HG02970 (cell line): ENCODE data around the gene SLIT1.
"Not testable (repeated sequence)": the region's sequence is repeated elsewhere in the genome, so short reads cannot be mapped to it uniquely, and the experiment has no call there.

Experiments
- ATAC-seq: cut with Tn5 transposase; IDR thresholded peaks from one replicate; pipeline ENCODE4 v1.9.1; 2021; ENCODE audit warnings: mild to moderate bottlenecking, moderate library complexity, moderate number of reproducible peaks; ENCODE audit not compliant: unreplicated experiment, low FRiP score

Gene SLIT1

GRCh38 chr10:97090035-97090434, 95.7 kb downstream of the SLIT1 start:
- no peak for ATAC-seq

GRCh38 chr10:97089209-97089870, 96.4 kb downstream of the SLIT1 start:
- ATAC-seq = no peak

GRCh38 chr10:97087296-97087695, 98.5 kb downstream of the SLIT1 start:
- ATAC-seq = no peak

- ATAC-seq = no peak
Observed at GRCh38 chr10:97086530-97086929, 99.2 kb downstream of the SLIT1 start.

GRCh38 chr10:97083228-97083829, 102.4 kb downstream of the SLIT1 start:
- ATAC-seq = no peak

GRCh38 chr10:97082575-97082974, 103.2 kb downstream of the SLIT1 start:
- not testable (repeated sequence) for ATAC-seq

- ATAC-seq = no peak
Observed at GRCh38 chr10:97081621-97082235, 104.0 kb downstream of the SLIT1 start.

GRCh38 chr10:97080051-97080776, 105.5 kb downstream of the SLIT1 start:
- no peak for ATAC-seq

- no peak for ATAC-seq
Observed at GRCh38 chr10:97079448-97079847, 106.3 kb downstream of the SLIT1 start.

- ATAC-seq = no peak
Observed at GRCh38 chr10:97078938-97079445, 106.8 kb downstream of the SLIT1 start.

GRCh38 chr10:97078261-97078937, 107.4 kb downstream of the SLIT1 start:
- ATAC-seq = no peak

- no peak for ATAC-seq
Observed at GRCh38 chr10:97076781-97077180, 109.0 kb downstream of the SLIT1 start.

- no peak for ATAC-seq
Observed at GRCh38 chr10:97075961-97076525, 109.7 kb downstream of the SLIT1 start.

GRCh38 chr10:97075421-97075820, 110.3 kb downstream of the SLIT1 start:
- ATAC-seq = no peak

- ATAC-seq = no peak
Observed at GRCh38 chr10:97074256-97075145, 111.3 kb downstream of the SLIT1 start.

- no peak for ATAC-seq
Observed at GRCh38 chr10:97072851-97073665, 112.7 kb downstream of the SLIT1 start.

GRCh38 chr10:97071496-97071895, 114.3 kb downstream of the SLIT1 start:
- no peak for ATAC-seq

- no peak for ATAC-seq
Observed at GRCh38 chr10:97069576-97070362, 116.0 kb downstream of the SLIT1 start.
